Mammary epithelial cell (primary cell): Measurements from ENCODE around the gene POLE.

ENCODE experiments used
- EZH2 ChIP-seq: IDR thresholded peaks from 2 replicates; pipeline ENCODE4 v1.6.1; 2012; ENCODE audit warnings: low read length, inconsistent platforms, borderline replicate concordance
- TF ChIP-seq, protein P1 (sequence below), 2 donors: IDR thresholded peaks in 1 of 2; conservative IDR thresholded peaks in 1 of 2; 2 replicates each; pipeline ENCODE4 v1.5.1; 2011 to 2012; ENCODE audit warnings: inconsistent platforms in 2 of 2, low read length in 2 of 2, mild to moderate bottlenecking in 2 of 2, control low read depth in 1 of 2, low read depth in 1 of 2; ENCODE audit not compliant: insufficient read depth in 1 of 2; ENCODE audit errors: extremely low read depth in 1 of 2

DNA sequence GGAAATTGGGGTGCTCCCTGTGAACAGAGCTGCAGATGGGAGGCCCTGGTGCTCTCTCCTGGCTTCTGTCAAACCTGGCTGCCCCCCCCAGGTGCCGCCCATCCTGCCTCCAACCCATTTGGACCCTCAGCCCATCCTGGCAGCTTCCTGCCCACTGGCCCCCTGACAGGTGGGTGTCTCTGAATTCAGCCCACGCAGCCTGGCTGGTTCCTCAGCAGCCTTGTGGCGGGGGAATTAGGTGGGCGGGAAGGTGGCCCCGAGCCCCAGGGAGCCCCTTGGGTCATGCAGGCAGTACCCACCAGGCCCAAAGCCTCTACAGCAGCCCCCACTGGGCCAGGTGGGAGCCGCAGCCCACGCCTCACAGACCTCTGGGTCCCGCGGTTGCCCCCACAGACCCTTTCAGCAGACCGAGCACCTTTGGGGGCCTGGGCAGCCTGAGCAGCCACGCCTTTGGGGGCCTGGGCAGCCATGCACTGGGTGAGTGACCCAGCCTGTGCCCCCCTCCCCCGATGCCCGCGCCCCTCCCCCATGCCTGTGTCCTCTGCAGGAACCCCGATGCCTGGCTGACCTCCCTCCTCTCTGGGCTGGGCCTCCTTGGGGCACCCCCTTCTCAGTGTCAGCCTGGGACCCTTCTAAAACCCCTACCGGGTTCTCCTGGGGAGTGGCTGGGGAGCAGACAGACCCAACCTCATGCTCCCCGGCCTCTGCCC lies 105.6 kb downstream of the POLE start:
- TF ChIP-seq, protein P1, sequence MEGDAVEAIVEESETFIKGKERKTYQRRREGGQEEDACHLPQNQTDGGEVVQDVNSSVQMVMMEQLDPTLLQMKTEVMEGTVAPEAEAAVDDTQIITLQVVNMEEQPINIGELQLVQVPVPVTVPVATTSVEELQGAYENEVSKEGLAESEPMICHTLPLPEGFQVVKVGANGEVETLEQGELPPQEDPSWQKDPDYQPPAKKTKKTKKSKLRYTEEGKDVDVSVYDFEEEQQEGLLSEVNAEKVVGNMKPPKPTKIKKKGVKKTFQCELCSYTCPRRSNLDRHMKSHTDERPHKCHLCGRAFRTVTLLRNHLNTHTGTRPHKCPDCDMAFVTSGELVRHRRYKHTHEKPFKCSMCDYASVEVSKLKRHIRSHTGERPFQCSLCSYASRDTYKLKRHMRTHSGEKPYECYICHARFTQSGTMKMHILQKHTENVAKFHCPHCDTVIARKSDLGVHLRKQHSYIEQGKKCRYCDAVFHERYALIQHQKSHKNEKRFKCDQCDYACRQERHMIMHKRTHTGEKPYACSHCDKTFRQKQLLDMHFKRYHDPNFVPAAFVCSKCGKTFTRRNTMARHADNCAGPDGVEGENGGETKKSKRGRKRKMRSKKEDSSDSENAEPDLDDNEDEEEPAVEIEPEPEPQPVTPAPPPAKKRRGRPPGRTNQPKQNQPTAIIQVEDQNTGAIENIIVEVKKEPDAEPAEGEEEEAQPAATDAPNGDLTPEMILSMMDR (conservative IDR thresholded peaks at IDR 0.05 in 1 of 2, IDR thresholded peaks at IDR 0.05 in 1 of 2; ENCODE audit: extremely low read depth in 1 of 2, insufficient read depth in 1 of 2, low read depth in 1 of 2, low read length in 2 of 2) = no peak
- TF ChIP-seq EZH2 = no peak
